HG03139 (cell line): ENCODE results near the gene UVSSA.
"Not testable (repeated sequence)": the region's sequence is repeated elsewhere in the genome, so short reads cannot be mapped to it uniquely, and the experiment has no call there.

ENCODE experiments used
- ATAC-seq: cut with Tn5 transposase; IDR thresholded peaks from one replicate; pipeline ENCODE4 v1.9.1; 2021; ENCODE audit not compliant: unreplicated experiment

UVSSA gene

GRCh38 chr4:1316537-1317168 lies 30.4 kb upstream of the UVSSA start:
- ATAC-seq: no peak

GRCh38 chr4:1317177-1318045 lies 29.6 kb upstream of the UVSSA start:
- no peak for ATAC-seq

- ATAC-seq: no peak
Observed at GRCh38 chr4:1318046-1318375, 29.0 kb upstream of the UVSSA start.

- ATAC-seq: no peak
Observed at GRCh38 chr4:1318488-1319213, 28.4 kb upstream of the UVSSA start.

- ATAC-seq: no peak
Observed at GRCh38 chr4:1321486-1321885, 25.5 kb upstream of the UVSSA start.

GRCh38 chr4:1321946-1322650 lies 24.9 kb upstream of the UVSSA start:
- ATAC-seq: no peak

- ATAC-seq: no peak
Observed at GRCh38 chr4:1323280-1323634, 23.8 kb upstream of the UVSSA start.

GRCh38 chr4:1323635-1324442 lies 23.2 kb upstream of the UVSSA start:
- ATAC-seq: no peak

GRCh38 chr4:1324443-1325175 lies 22.4 kb upstream of the UVSSA start:
- ATAC-seq: not testable (repeated sequence)

- ATAC-seq: no peak
Observed at GRCh38 chr4:1325176-1325480, 21.9 kb upstream of the UVSSA start.

GRCh38 chr4:1325681-1326635 lies 21.1 kb upstream of the UVSSA start:
- no peak for ATAC-seq

GRCh38 chr4:1326751-1327525 lies 20.1 kb upstream of the UVSSA start:
- no peak for ATAC-seq

GRCh38 chr4:1327526-1328266 lies 19.3 kb upstream of the UVSSA start:
- ATAC-seq: no peak

- ATAC-seq: no peak
Observed at GRCh38 chr4:1328267-1329155, 18.5 kb upstream of the UVSSA start.

GRCh38 chr4:1329408-1330371 lies 17.3 kb upstream of the UVSSA start:
- no peak for ATAC-seq
